EH (cell line): Measurements from ENCODE around the gene RAB8A.
"Not testable (repeated sequence)": the region's sequence is repeated elsewhere in the genome, so short reads cannot be mapped to it uniquely, and the experiment has no call there.

Experiments used
- DNase-seq: peaks from one replicate; pipeline ENCODE4 v3.0.0-alpha.2; 2015; ENCODE audit warnings: low read depth

Gene RAB8A

DNA sequence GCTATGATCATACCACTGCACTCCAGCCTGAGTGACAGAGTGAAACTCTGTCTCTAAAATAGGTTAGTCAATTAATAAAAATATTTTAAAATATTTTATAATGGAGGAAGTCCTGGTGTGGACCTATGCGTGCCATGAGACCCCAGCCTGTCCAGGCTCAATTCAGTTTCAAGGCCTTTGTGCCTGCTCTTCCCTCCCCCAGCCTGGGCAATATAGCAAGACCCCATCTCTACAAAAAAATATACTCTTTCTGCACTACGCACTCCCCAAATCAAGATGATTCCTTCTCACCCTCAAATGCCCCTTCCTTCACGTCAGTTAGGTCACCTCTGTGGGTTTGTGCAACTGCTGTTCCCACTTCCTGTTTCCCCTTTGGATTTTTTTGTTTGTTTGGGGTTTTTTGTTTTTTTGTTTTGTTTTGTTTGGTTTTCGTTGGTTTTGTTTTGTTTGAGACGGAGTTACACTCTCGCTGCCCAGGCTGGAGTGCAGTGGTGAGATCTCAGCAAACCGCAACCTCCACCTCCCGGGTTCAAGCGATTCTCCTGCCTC, 30.4 kb downstream of the RAB8A start:
- DNase-seq = no peak

DNA sequence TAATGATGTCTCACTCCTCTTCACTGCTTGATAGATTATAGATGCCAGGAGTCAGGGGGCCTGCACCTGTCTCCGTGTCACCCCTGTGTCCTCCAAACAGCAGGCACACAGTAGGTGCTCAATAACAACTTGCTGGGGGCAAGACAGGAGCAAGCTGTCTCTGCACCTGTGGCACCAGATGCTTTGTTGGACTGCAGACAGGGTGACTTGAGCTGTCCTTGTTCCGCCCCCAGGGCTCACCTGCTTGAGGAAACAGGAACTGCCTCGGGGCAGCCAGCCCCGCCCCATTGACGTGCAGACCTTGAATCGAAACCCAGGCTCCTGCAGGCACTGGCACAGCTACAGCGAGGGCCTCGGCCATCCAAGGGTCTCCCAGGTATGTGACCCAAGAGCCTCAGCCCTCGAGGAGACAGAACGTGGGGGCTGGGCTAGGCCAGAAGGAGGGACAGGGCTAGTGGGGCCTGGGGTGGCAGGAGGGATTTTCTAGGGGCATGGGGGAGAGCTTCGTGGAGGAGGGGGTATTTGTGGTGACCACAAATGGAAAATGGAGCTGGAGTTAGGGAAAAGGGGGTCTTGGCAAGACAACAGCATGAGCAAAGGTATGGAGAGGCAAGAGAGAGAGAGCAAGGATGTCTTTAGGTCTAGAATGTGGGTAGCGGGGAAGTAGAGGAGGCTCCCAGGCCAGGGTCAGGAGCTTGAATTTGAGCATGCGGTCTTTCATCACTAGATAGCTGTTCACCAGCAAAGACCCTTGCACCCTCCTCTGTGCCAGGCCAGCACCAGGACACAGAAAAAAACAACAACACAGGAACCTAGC, 31.9 kb downstream of the RAB8A start, which contains the start of gene HSH2D:
HSH2D (plus strand) TSS at position 287 of the 817 bp plus-strand sequence. CDS start 5,066 bp downstream, outside the sequence.
- no peak for DNase-seq

DNA sequence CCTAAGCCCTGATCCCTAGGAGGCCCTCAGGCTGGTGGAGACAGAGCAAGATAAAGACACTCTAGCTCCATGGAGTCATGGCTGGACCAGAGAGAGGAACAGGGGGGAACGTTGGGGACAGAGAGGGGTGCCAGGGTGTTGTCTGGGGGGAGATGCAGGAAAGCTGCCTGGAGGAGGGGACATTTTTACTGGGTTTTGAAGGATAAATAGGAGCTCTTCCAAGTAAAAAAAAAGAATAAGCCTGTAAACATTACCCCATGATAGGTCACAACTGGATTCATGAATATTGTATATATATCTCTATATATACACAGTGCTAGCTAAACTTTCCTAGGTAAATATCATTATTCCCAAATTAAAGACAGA, 32.5 kb downstream of the RAB8A start:
- no peak for DNase-seq

DNA sequence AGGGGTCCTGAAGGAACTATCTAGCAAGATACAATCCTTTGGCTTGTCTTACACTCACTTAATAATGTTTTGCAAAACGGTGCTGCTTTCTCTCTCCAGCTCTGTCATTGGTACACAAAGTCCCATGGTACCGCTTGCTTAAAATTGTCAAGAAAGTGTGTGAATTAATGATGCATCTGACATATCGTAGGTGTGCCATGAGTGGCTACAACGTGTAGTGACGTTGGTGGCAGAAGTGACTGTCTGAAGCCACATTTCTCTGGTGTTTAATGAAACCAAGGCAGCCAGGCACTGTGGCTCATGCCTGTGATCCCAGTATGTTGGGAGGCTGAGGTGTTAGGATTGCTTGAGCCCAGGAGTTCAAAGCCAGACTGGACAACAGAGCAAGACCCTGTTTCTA, 34.4 kb downstream of the RAB8A start:
- no peak for DNase-seq

DNA sequence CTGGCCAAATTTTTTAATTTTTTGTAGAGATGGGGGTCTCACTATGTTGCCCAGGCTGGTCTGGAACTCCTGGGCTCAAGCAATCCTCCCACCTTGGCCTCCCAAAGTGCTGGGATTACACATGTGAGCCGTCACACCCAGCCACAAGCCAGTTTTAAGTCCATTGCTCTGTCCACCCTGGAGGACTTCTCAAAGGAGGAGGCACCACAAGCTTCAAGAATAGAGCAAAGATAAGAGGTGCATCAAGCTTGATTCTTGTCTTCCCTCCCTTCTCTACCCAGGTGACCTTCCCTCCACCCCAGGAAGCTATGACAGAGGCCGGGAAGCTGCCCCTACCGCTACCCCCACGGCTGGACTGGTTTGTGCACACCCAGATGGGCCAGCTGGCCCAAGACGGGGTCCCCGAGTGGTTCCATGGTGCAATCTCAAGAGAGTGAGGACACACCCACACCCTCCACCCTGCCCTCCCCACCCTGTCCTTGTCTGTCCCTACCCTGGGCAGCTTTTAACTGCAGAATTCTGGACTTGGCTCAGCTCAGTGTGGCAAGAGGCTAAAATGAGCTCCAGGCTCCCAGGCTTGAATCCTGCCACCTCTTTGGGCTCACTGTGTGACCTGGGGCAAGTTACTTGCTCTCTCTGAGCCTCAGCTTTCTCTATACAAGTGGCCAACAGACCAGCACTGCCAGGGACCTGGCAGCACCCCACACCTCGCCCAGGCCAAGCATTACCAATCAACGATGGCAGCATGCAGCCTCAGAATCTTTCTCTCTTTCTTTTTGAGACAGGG, 36.9 kb downstream of the RAB8A start:
- no peak for DNase-seq

DNA sequence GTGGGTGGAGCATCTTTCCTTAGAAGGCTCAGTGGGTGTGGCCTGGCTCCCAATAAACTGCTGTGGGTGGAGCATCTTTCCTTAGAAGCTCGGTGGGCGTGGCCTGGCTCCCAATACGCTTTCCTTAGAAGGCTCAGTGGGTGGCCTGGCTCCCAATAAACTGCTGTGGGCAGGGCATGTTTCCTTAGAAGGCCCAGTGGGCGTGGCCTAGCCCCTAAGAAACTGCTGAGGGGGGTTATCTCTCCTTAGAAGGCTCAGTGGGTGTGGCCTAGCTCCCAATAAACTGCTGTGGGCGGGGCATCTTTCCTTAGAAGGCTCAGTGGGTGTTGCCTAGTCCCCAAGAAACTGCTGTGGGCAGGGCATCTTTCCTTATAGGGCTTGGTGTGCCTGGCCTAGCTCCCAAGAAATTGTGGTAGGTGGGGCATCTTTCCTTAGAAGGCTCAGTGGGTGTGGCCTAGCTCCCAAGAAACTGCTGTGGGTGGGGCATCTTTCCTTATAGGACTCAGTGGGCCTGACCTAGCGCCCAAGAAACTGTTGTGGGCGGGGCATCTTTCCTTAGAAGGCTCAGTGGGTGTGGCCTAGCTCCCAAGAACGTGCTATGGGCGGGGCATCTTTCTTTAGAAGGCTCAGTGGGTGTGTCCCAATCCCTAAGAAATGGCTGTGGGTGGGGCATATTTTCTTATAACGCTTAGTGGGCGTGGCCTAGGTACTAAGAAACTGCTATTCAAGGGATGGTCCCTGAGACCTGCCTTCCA, 42.1 kb downstream of the RAB8A start:
- DNase-seq = no peak

DNA sequence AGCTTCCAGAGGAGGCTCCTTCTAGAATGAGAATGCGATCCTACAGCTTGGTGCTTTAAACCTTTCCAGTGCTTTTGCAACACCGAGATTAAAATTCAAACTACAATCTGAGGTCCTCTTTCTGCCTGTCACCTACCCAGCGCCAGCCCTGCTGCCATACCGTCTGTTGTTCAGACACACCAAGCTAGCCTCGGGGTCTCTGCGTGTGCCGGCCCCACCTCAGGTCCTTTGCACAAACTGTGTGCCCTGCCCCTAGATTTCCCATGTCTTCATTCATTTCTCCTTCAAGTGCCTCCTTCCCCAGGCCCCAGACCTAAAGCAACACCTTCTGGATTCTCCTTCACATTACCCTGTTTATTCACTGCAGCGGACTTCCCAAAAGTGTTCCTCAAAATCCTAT, 42.9 kb downstream of the RAB8A start:
- no peak for DNase-seq

DNA sequence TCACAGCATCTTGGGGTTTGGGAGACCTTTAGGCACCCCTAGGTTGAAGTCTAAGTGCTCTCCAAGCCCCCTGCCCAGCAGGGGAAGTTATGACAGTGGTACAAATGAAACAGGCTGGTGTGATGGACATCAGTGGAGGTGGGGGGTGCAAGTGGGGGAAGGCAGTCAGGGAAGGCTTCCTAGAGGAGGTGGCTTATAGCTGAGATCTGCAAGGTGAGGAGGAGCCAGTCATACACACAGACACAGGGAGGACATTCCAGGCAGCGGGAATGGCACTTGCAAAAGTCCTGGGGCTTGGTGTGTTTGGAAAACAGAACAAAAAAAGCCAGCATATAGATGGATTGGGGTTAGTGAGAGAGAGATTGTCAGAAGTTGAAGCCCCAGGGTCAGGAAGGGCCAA, 43.4 kb downstream of the RAB8A start:
- no peak for DNase-seq

DNA sequence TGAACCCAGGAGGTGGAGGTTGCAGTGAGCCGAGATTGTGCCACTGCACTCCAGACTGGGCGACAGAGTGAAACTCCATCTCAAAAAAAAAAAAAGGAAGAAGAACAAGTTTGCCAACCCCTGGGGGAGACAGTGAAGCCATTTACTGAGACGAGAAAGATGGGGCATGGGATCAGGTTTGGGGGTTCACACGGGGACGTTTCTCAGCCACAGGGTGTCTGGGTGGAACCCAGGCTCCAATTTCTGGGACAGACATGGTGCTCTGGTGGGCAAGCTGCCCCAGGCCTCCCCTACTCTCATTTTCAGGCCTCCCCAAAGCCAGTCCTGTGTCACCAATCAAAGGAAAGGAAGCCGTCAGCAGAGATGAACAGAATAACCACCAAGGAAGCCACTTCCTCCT, 45.2 kb downstream of the RAB8A start:
- DNase-seq = no peak

DNA sequence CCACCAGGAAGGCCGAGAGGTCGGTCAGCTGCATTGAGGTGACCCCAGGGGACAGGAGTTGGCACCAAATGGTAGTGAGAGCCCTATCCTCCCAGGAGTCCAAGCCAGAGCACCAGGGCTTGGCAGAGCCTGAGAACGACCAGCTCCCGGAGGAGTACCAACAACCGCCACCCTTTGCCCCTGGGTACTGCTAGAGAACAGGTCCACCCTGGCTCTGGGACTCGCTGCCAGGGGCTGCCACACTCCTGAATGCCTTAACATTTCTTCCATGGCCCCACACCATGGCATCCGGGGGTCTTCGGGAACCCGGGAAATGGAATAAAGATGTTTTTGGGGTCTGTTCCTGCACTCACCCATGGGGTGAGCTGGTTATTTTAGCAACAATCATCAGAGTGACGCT, 45.9 kb downstream of the RAB8A start:
- no peak for DNase-seq

DNA sequence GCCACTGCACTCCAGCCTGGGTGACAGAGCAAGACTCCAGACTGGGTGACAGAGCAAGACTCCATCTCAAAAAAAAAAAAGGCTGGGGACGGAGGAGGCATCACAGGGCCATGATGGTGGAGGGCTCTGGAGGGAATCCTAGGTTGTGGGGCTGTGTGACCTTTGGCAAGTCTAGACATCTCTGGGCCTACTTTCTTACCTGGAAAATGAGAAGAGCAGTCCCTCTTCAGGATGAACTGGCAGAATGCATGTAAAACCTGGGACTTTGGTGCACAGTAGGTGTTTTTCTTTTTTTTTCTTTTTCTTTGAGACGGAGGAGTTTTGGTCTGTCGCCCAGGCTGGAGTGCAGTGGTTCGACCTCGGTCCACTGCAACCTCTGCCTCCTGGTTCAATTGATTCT, 48.0 kb downstream of the RAB8A start:
- no peak for DNase-seq

DNA sequence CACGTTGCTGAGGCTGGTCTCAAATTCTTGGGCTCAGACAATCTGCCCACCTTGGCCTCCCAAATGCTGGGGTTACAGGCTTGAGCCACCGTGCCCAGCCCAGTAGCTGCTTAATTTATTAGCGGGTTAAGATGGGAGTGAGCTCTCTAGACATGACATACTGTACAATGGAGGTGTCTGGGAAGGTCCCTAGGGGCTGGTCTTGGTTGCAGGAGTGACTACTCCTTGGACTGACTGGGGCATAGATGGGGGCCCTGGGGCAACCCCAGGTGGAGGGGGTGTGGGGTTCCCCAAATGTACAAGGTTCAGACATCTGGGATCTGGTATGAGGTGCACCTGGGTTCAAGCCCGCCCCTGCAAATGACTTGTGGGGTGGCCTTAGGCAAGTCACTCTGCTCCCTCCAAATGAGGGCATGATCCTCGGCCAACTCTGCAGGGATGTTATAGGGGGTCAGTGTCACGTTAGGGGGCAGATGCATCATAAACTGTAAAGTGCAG, 48.8 kb downstream of the RAB8A start:
- no peak for DNase-seq

DNA sequence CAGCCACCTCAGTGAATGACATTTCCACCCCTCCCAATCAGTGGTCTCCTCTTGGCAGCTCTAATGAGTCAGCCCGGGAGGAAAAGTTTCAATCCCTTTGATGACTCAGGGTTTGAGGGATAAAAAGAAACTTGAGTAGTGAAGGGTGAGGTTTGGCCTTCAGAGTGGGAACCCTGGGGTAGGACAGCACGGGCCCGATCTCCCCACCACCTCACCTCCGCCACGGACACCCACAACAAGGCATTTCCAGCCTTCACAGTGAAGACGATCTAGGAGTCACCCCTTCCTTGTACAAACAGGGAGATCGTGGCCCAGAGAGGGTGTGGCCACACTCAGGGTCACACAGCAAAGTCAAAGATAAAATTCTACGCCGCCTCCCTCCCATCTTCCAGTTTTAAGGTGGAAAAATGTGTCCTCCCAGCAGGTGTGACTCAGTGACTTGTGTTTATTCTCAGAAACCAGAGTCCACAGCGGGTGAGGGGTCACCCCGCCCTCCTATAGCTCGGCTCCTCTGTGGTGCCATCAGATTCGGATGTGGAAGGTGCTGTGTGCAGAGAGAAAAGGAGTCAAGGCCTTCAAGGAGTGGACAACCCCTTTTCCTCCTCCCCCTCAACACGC, 49.4 kb downstream of the RAB8A start:
- DNase-seq = peak; percentile 73

DNA sequence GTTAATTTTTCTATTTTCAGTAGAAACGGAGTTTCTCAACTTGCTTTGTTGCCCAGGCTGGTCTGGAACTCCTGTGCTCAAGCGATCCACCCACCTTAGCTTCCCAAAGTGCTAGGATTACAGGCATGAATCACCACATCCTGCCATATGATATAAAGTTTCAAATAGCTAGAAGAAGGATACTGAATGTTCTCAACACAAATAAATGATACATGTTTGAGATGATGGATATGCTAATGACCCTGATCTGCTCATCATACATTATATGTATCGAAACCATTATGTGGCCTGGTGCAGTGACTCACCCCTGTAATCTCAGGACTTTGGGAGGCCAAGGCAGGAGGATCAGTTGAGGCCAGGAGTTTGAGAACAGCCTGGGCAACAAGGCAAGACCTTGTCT, 50.2 kb downstream of the RAB8A start:
- peak; percentile 66 for DNase-seq

DNA sequence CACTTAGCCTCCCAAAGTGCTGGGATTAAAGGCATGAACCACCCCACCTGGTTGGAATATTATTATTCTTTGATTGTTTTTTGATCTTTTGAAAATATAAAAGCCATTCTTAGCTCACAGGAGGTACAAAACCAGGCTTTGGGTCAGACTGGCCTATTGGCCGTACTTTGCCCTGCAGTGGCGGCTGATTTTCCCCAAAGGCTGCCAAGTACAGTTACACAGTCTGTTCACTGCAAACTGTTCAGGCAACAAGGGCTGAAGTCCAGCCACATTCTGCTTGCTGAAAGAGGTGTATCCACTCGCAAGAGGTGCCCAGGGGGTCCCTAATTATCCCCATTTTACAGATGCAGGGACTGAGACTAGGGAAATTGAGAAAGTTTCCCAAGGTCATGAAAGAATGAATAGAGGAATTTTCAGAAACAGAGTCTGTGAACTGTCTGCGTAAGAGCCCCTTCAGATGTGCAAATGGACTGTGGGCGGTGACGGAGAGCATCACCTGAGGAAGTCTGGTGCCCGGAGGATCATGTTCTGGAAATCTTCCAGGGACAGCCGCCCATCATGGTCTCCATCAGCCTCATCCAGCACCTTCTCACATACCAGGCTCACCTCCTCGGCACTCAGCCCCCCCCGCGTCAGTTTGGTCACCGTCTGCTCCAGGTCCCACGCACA, 52.7 kb downstream of the RAB8A start:
- no peak for DNase-seq

DNA sequence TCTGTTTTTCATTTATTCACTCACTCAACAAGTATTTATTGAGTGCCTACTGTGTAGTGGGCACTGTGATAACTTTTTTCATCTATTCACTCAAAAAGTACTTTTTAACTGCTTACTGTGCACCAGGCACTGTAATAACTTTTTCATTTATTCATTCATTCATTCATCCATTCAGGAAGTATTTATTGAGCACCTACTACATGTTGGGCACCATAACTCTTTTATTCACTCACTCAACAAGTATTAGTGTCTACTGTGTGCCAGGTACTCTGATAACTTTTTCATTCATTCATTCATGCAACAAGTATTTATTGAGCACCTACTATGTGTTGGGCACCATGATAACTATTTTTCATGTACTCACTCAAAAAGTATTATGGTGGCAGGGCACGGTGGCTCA, 54.7 kb downstream of the RAB8A start:
- DNase-seq = no peak

DNA sequence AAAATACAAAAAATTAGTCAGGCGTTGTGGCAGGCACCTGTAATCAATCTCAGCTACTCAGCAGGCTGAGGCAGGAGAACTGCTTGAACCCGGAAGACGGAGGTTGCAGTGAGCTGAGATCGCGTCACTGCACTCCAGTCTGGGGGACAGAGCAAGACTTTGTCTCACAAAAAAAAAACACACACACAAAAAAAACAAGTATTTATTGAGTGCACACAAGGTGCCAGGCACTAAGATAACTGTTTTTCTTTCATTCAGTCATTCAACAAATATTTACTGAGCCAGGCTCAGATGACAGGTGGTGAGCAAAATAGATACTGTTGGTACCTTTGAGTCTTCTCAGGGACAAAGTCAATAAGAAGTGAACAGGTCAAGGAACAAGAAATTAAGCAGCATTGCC, 55.4 kb downstream of the RAB8A start:
- no peak for DNase-seq

DNA sequence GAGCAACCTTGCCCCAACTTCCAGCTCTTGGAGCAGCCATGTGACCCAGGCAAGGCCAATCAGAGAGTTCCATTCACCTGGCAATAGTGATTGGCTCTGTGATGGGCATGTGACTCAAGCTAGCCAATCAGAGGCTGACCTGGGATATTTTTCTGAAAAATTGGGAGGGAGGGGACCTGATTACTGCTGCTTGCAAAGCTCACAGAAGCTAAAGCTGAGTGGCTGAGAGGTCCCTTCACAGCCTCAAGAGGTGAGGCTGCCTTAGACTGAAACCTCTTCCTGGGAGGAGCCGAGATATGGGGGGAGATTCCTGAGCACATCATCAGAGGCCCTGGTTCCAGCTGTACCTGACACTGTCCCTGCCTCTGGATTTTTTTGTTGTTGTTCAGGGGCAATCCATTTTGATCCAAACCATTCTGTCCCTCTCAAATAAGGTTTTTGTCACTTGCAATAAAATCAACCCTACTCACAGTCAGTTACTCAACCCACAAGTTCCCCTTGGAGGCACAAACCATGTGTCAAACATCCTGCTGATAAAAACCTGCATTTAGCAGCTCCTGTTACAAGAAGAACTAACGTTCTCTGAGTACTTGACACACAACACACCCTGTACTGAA, 56.9 kb downstream of the RAB8A start:
- no peak for DNase-seq

DNA sequence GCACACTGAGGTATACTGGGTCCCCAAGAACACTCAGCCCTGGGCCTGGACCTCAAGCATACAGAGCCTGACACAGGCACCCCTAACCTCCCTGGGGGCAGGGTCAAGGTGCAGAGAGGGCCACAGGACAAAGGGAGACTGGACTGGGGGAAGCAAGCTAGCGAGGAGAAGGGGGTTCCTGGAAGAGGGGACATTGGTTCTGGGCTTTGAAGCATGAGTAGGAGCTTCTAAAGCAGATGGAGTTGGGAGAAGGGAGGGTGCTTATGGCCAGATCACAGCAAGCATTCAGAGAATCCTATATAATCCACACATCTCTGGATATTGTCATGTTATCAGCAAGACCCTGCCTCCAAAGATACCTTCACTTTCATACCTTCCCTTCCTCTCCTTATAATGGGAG, 58.4 kb downstream of the RAB8A start:
- DNase-seq = no peak

DNA sequence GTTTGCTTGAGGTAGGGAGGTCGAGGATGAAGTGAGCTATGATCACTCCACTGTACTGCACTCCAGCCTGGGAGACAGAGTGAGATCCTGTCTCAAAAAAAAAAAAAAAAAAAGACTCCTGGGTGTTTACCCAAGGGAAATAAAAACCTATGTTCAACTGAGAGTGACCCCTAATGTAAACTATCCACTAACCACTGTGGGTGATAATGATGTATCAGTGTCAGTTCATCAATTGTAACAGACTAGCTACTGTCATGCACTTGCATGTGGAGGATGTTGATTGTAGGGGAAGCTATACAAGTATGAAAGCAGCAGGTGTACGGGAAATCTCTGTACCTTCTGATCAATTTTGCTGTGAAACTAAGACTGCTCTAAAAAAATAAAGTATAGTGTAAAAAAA, 64.3 kb downstream of the RAB8A start:
- DNase-seq = no peak

DNA sequence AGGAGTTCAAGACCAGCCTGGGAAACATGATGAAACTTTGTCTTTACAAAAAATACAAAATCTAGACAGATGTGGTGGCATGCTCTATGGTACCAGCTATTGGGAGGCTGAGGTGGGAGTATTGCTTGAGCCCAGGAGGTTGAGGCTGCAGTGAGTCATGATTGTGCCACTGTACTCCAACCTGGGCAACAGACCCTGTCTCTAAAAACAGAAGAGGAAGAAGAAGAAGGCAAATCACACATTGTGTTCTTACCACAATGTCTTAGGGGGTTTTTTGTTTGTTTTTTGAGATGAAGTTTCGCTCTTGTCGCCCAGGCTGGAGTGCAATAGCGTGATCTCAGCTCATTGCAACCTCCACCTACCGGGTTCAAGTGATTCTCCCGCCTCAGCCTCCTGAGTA, 67.2 kb downstream of the RAB8A start:
- not testable (repeated sequence) for DNase-seq
